HG03565 (cell line): ENCODE results near the gene XPO6.
"Not testable (repeated sequence)": the region's sequence is repeated elsewhere in the genome, so short reads cannot be mapped to it uniquely, and the experiment has no call there.

Experiments
- ATAC-seq: cut with Tn5 transposase; IDR thresholded peaks from one replicate; pipeline ENCODE4 v1.9.1; 2021; ENCODE audit warnings: mild to moderate bottlenecking, moderate library complexity; ENCODE audit not compliant: unreplicated experiment

XPO6 gene

GRCh38 chr16:28118637-28119036, 93.1 kb downstream of the XPO6 start:
- no peak for ATAC-seq

GRCh38 chr16:28117168-28117565, 94.6 kb downstream of the XPO6 start:
- no peak for ATAC-seq

GRCh38 chr16:28115866-28116265, 95.9 kb downstream of the XPO6 start:
- ATAC-seq = not testable (repeated sequence)

DNA sequence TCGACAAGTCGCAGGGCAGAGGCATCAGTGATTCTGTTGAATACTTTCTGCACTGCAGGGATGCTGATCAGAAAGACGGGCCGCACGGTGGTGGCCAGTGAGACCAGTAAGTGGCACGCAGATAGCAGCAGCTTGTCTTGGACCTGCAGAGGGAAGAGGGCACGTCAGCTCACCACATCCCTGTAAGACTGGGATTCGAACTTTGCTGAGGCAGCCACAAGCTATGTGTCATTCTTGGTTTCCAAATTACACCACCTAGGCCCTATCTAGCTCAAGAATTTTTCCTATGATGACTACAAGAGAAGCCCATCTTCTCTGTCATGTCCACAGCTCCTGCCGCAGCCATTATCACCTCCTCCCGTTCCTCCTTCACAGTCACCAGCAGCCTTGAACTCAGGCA, 98.9 kb downstream of the XPO6 start:
- no peak for ATAC-seq

DNA sequence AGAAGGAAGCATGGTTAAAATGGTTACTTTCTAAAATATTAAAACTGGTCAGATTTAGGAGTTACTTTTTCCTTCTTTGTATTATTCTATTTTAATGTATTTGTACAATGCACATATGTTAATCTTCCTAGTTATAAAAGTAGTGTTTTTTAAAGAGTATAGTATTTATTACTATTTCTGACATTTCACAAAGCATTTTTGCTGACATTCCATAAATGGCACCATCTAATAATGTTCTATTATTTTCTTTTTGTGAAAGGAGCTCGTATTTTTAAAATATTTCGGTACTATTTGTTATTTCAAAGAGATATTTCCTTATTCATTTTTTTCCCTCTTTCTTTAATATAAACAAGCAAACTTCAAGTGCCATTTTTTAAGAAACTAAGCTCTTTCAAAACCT, 100.8 kb downstream of the XPO6 start:
- ATAC-seq = no peak

DNA sequence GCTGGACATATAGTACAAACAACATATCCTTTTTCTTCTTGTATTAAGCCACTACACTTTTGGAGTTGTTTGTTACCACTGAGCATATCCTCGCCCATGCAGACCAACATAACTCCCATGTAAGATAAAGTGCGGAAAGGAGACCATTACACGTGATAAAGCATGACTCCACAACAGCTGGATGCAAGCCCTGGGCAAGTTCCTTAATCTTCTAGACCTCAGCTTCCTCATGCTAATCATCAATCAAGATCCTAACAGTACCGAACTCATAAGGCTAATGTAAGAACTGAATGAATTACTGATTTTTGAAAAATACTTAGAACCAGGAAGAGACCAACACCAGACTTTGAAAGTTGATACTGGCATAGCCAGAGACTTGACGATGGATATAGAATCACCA, 101.3 kb downstream of the XPO6 start:
- no peak for ATAC-seq

DNA sequence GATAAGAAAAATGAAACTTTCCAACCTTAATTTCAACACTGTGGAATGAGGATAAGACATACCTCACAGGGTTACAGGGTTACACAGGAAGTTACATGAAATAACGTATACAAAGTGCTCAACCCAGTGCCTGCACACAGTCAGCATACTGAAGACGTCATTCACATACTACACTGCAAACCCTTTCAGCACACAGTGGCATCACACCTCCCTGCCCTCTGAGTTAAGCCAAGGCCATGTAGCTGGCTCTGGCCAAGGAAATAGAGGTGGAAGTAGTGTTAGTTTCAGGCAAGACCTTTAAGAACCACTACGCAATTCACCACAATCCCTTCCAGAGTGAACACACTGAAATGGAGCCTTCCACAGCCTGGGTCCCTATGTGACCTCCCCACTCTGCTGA, 101.7 kb downstream of the XPO6 start:
- ATAC-seq = no peak

DNA sequence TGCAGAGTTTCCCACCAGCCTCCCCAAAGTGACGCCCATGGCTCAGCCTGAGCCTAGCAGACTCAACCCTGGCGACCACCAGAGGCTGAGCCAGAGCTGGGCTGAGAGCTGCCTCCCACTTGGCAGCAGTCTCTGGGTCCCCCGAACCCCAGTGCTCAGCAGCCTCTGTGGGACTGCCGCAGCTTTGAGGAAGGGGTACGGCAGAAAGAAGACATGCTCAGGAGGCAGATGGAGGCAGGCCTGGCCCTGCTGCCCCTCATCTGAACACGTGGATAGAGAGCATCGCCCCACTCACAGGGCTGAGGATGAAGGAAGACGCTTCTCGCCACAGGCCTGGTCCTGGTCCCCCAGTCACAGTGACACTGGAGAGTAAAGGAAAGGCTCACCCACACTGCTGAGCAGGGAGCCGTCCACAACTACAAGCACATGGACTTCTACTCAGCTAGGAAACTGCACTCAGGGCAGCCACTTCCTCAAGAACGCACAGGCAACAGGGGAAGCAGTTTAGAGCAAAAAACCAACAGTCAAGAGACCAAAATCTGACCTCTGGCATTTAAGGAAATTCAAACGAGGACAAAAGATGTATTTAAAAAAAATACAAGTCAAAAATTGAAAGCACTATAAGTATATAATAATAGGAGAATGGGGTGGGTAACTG, 103.0 kb downstream of the XPO6 start:
- ATAC-seq = no peak

DNA sequence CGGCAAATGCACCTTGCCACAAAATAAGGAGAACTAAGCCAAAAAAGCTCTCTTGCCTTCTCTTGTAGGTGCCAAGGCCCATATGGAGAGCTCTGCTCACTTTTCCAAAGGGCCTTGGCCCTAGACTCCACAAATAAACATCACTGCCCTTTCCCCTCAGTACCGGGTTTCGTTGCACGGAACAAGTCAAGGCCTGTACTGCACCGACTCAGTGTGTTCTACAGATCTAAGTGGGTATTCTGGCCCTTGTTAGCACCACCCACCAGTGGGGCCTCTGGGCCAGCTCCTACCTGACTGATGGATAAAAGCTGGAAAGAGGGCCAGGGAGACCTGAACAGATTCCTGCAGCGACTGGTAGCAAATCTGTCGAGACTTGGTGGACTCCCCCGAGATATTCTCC, 104.5 kb downstream of the XPO6 start:
- no peak for ATAC-seq

GRCh38 chr16:28106467-28107215, 105.1 kb downstream of the XPO6 start:
- no peak for ATAC-seq

DNA sequence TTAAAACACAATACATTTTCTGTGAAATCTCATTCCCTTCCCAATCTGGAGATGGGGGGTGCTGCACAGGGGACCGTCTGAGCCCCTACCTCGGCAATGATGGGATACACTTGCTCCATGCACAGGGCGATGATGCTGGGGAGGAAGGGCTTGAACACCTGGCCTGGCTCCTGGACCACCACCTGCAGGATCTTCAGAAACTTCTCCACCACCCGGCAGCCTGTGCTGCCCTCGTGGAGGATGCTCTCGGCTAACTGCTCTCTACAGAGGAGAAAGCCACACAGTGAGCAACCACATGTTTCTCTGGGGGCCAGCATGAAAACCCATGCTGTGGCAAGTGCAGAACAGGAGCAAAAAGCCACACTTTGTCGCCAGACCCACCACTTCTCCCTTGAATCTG, 105.8 kb downstream of the XPO6 start:
- ATAC-seq = no peak

DNA sequence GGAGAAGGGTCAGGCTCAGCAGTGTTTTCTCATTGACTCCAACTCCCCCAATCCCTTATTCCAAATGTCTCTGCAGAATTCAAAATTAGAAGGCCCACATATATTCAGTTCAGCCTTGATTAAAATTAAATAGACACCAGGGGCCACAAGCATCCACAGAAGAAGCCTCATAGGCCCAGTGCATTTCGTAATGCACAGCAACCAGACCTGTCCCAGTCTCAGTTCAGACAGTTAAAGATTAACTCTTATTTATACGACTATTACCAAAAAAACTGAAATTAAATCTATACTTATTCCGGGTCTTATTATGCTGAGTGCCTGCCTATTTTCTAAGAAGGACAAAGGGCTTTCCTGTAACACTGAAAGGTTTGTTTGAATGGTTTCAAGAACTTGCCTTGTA, 106.5 kb downstream of the XPO6 start:
- ATAC-seq = no peak

DNA sequence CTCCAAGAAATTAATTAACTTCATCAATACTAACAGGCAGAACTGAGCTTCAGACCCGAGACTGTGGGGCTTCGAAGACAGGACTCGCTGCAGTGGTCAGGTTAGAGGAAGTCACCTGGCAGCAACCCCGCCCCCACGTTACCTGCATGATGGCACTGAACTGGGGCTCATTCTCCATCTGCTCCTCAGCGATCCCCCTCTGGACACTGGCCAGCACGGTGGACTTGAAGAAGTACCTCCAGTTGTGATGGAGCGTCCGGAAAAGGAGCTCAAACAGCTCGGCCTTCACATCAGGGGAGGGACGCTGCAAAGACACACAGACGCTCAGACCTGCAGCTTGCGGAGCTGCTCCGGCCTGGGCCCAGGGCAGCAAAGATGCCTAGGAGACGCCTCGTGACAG, 107.4 kb downstream of the XPO6 start:
- no peak for ATAC-seq

DNA sequence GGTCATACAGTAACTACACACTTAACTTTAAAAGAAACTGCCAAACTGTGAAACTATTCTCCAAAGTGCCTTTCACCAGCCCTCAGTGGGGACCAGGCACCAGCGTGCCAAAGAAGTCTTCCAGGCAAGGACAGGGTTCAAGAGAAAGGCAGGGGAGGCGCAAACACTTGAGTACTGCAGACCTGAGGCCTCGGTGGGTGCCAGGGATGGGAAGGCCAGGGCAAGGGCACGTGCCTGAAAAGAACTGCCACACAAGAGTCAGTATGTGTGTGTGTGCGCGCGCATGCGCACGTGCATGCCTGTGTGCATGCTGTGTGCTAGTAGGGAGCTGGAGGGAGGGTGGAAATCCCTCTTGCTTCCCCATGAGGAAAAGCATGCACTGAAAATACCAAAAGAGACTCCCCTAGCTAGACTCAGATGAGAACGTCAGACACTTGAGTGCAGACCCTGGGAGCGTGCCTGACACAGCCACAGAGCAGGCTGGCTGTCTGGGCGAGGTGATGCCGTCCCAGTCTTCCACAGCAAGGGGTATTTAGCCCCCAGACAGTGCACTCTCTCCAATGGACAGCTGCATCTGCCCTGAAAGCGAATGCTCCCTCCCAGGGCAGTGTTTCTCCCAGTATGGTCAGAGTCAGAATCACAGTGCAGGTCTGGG, 108.1 kb downstream of the XPO6 start:
- ATAC-seq = no peak

GRCh38 chr16:28101533-28101890, 110.3 kb downstream of the XPO6 start:
- no peak for ATAC-seq

GRCh38 chr16:28100810-28101532, 110.8 kb downstream of the XPO6 start:
- ATAC-seq = no peak

DNA sequence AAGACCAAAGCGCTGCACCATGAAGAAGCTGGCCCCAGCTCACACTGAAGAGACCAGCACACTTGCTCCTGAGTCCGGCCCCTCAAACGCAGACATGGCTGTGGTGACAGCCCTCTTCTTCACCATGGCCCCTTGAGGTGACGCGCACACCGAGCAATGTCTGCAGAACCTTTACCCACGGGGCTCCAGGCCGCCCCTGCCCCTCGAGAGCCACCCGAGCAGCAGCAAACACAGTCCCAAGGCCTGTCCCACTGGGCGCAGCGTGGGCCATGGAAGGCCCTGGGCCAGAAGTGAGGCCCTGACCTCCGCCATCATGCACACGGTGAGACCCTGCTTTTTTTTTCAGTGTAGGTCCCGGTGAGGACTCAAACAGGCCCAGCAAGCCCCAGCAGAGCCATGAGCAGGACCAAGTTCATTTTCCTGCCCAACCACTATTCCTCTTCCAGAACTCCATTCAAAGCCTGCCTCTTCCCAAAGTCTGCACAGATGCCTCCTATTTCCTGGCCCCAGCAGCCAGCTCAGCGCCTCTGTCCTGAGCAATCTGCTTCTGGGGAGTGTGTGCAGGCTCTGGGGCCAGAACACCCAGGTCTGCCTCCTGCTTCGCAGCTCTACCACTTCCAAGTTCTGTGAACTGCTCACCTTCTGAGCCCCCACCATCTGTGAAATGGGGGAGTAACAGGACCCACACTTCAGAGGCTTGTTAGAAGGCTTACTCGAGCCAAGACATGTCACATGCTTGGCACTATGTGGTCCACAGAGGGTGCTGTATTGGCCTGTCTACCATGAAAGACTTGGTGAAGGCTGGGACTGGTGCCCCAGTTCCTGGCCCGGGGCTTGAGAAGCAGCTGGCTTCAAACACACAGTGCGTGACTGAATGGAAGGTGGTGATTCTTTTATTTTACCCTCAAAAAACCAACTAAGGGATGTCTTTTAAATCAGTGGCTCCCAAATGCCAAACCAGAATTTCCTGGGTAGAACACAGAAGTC, 112.5 kb downstream of the XPO6 start:
- no peak for ATAC-seq

- no peak for ATAC-seq
Measured at GRCh38 chr16:28098171-28098958, 113.4 kb downstream of the XPO6 start.

- no peak for ATAC-seq
Measured at GRCh38 chr16:28096983-28097899, 114.5 kb downstream of the XPO6 start.
